HepG2 (cell line): ENCODE measurements around the gene ENTREP3. TPM values are rescaled to one million over a fixed set of nuclear protein-coding genes. Genes with fewer than 3 reads are reported as not detected.
A peak's percentile ranks its signal among the peaks of the same experiment; 100 is the strongest.

Experiments
- ATAC-seq: fragments of 200-7000 bp; cut with Tn5 transposase; 3 replicates; pipeline ENCODE4 v1.9.1; 2020; ENCODE audit warnings: mild to moderate bottlenecking, moderate library complexity
- BruUV-seq: library from RNA; stranded (reverse); fragments of 400-500 nt; replicated peaks from 2 replicates; lab custom pipeline; 2021; lab: Mats Ljungman, UMichigan
- CTCF ChIA-PET: fragments of 300-600 bp; formaldehyde crosslinking; extraction: SDS; loops from one replicate; lab custom pipeline; 2021; ENCODE audit warnings: low total read pairs, inconsistent platforms, low intra/inter-chr PET ratio; lab: Yijun Ruan, JAX
- POLR2A ChIA-PET: fragments of 350-600 bp; sonication (Branson Sonifier 250); formaldehyde crosslinking; loops from one replicate; lab custom pipeline; 2020; ENCODE audit warnings: antibody characterized with exemption, inconsistent platforms; lab: Yijun Ruan, JAX
- DNase-seq: peaks from one replicate; pipeline ENCODE4 v3.0.0-alpha.2; 2015; ENCODE audit warnings: low spot score
- FAIRE-seq: peaks from 3 replicates; lab custom pipeline; 2011; peaks lifted over from hg19 to GRCh38; lab: Jason Lieb, UNC
- H2AFZ ChIP-seq: one replicate; pipeline ENCODE4 v1.6.1; 2011; ENCODE audit warnings: low read length, inconsistent platforms
- H3K27ac ChIP-seq: fragments of 300-600 bp; 3 replicates; pipeline ENCODE4 v1.8.0; 2011; ENCODE audit warnings: mixed run types, mild to moderate bottlenecking, mixed read lengths, low read length, inconsistent platforms; ENCODE audit not compliant: insufficient read depth; ENCODE audit errors: extremely low read length
- H3K27me3 ChIP-seq, 2 experiments: fragments of 200-600 bp in 1 of 2; 2 replicates in 1 of 2; 3 replicates in 1 of 2; pipeline versions ENCODE4 v1.6.0 to v1.8.0; 2011; ENCODE audit warnings: low read length in 2 of 2, mild to moderate bottlenecking in 2 of 2, moderate library complexity in 2 of 2, inconsistent platforms in 1 of 2; ENCODE audit not compliant: insufficient read depth in 2 of 2, control insufficient read depth in 1 of 2
- H3K36me3 ChIP-seq, 2 experiments: fragments of 200-600 bp in 1 of 2; replicated peaks in 1 of 2; 2 replicates in 1 of 2; 3 replicates in 1 of 2; pipeline versions ENCODE4 v1.5.1 to v1.8.0; 2011; ENCODE audit warnings: low read length in 2 of 2, inconsistent platforms in 1 of 2; ENCODE audit not compliant: insufficient read depth in 2 of 2, control insufficient read depth in 1 of 2
- H3K4me1 ChIP-seq: 2 replicates; pipeline ENCODE4 v1.5.1; 2012; ENCODE audit warnings: low read length, inconsistent platforms; ENCODE audit not compliant: insufficient read depth
- H3K4me2 ChIP-seq: 2 replicates; pipeline ENCODE4 v1.6.0; 2011; ENCODE audit warnings: low read depth, low read length, inconsistent platforms
- H3K4me3 ChIP-seq, 3 experiments: fragments of 200-600 bp in 1 of 3; sonication (generic), shearing (Covaris generic) in 1 of 3; replicated peaks in 1 of 3; 2 replicates each; pipeline ENCODE4 v1.5.1; 2011 to 2016; ENCODE audit warnings: low read length in 3 of 3, inconsistent platforms in 2 of 3, low read depth in 2 of 3, mild to moderate bottlenecking in 2 of 3, control low read depth in 1 of 3, mixed read lengths in 1 of 3; ENCODE audit not compliant: insufficient read depth in 1 of 3
- H3K79me2 ChIP-seq: one replicate; pipeline ENCODE4 v1.6.1; 2011; ENCODE audit warnings: low read length, inconsistent platforms; ENCODE audit not compliant: insufficient read depth
- H3K9ac ChIP-seq: 2 replicates; pipeline ENCODE4 v1.6.0; 2011; ENCODE audit warnings: mild to moderate bottlenecking, low read depth, low read length, inconsistent platforms; ENCODE audit not compliant: insufficient read depth
- H3K9me3 ChIP-seq: 2 replicates; pipeline ENCODE4 v1.5.1; 2012; ENCODE audit warnings: mild to moderate bottlenecking, low read length
- H4K20me1 ChIP-seq: 2 replicates; pipeline ENCODE4 v1.6.0; 2011; ENCODE audit warnings: inconsistent platforms, mild to moderate bottlenecking, low read length, moderate library complexity; ENCODE audit not compliant: insufficient read depth
- BCLAF1 ChIP-seq: fragments of 450-650 bp; IDR thresholded peaks from 2 replicates; pipeline ENCODE4 v1.6.1; 2017; ENCODE audit warnings: mild to moderate bottlenecking
- FOXK1 ChIP-seq: sonication (generic); formaldehyde crosslinking; IDR thresholded peaks from 2 replicates; pipeline ENCODE4 v1.4.0; 2020; ENCODE audit warnings: low read depth, missing genetic modification reagents, borderline replicate concordance
- IRF1 ChIP-seq: sonication (generic); formaldehyde crosslinking; IDR thresholded peaks from 2 replicates; pipeline ENCODE4 v1.4.0; 2020; ENCODE audit warnings: low read depth, mild to moderate bottlenecking, missing genetic modification reagents
- MAFG ChIP-seq: sonication (generic); formaldehyde crosslinking; IDR thresholded peaks from 2 replicates; pipeline ENCODE4 v1.5.1; 2020; ENCODE audit warnings: mild to moderate bottlenecking, missing genetic modification reagents
- MAX ChIP-seq: IDR thresholded peaks from 2 replicates; pipeline ENCODE4 v1.6.1; 2012; ENCODE audit warnings: inconsistent platforms
- NRL ChIP-seq: sonication (generic); formaldehyde crosslinking; IDR thresholded peaks from 2 replicates; pipeline ENCODE4 v1.5.0; 2020; ENCODE audit warnings: missing genetic modification reagents, mild to moderate bottlenecking, moderate library complexity, borderline replicate concordance
- PITX1 ChIP-seq: sonication (generic); formaldehyde crosslinking; IDR thresholded peaks from 2 replicates; pipeline ENCODE4 v1.5.1; 2020; ENCODE audit warnings: mild to moderate bottlenecking, missing genetic modification reagents
- POGZ ChIP-seq: sonication (generic); formaldehyde crosslinking; IDR thresholded peaks from 2 replicates; pipeline ENCODE4 v1.4.0; 2020; ENCODE audit warnings: mild to moderate bottlenecking, missing genetic modification reagents
- SMARCC2 ChIP-seq: fragments of 450-650 bp; IDR thresholded peaks from 2 replicates; pipeline ENCODE4 v1.6.1; 2017; ENCODE audit warnings: antibody characterized with exemption, mild to moderate bottlenecking
- TCF7L2 ChIP-seq: IDR thresholded peaks from 2 replicates; pipeline ENCODE4 v1.6.1; 2011; ENCODE audit warnings: mild to moderate bottlenecking, low read depth, low read length, moderate library complexity
- TERF1 ChIP-seq: sonication (generic); formaldehyde crosslinking; IDR thresholded peaks from 2 replicates; pipeline ENCODE4 v1.8.0; 2022; ENCODE audit warnings: mild to moderate bottlenecking, missing genetic modification reagents, moderate library complexity
- ZMYM2 ChIP-seq: sonication (generic); formaldehyde crosslinking; IDR thresholded peaks from 2 replicates; pipeline ENCODE4 v1.8.0; 2022; ENCODE audit warnings: mild to moderate bottlenecking, missing genetic modification reagents
- ZNF225 ChIP-seq: sonication (generic); formaldehyde crosslinking; IDR thresholded peaks from 2 replicates; pipeline ENCODE4 v1.4.0; 2020; ENCODE audit warnings: mild to moderate bottlenecking, missing genetic modification reagents
- ZNF572 ChIP-seq: sonication (generic); formaldehyde crosslinking; IDR thresholded peaks from 2 replicates; pipeline ENCODE4 v1.5.1; 2020; ENCODE audit warnings: mild to moderate bottlenecking, missing genetic modification reagents
- ZNF768 ChIP-seq: sonication (generic); formaldehyde crosslinking; IDR thresholded peaks from 2 replicates; pipeline ENCODE4 v1.4.0; 2020; ENCODE audit warnings: missing genetic modification reagents
- ZNF891 ChIP-seq: sonication (generic); formaldehyde crosslinking; IDR thresholded peaks from 2 replicates; pipeline ENCODE4 v1.5.0; 2020; ENCODE audit warnings: mild to moderate bottlenecking, missing genetic modification reagents
- WGBS: methylation state at CpG from one replicate; pipeline ENCODE4 v1.1.6; 2017; ENCODE audit warnings: low lambda C conversion rate; 5-methylcytosine and 5-hydroxymethylcytosine counted together
- in situ Hi-C: cut with HindIII; loops from 2 replicates; pipeline ENCODE4 v1.10.0; 2017; ENCODE audit warnings: low pct_unique_long_range_greater_than_20kb; ENCODE audit not compliant: extremely low pct_ligation_motif_present
- intact Hi-C: fragments of 100-400 bp; cut with micrococcal nuclease; formaldehyde crosslinking; loops from one replicate; pipeline ENCODE4 v1.10.0; 2022; ENCODE audit not compliant: unreplicated experiment
- polyA plus RNA-seq, 8 experiments: library from polyadenylated mRNA; depleted of rRNA in 3 of 8; stranded (reverse) in 7 of 8; unstranded in 1 of 8; fragments of >200 nt; fragmentation: Illumina TruSeq in 4 of 8; extraction: Trizol in 4 of 8; gene quantifications; 2 replicates each; pipeline versions ENCODE4 v1.2.1 to v1.2.3, GENCODE V29; 2011 to 2016; ENCODE audit warnings: low read depth in 4 of 8, missing spikeins in 1 of 8, mixed read lengths in 1 of 8; ENCODE audit not compliant: insufficient read depth in 1 of 8
- total RNA-seq, 5 experiments: library from RNA; depleted of rRNA; stranded (reverse); fragments of >200 nt; fragmentation: Illumina TruSeq; extraction: Trizol; gene quantifications; 2 replicates each; pipeline ENCODE4 v1.2.3, GENCODE V29; 2016; ENCODE audit warnings: low read depth in 1 of 5

The ENTREP3 gene
- total and polyA plus RNA-seq, 2 of the 13 experiments (the other 11 are each of a cell fraction or from before 2014, with no cell fraction given): 4.1 to 9.9 TPM

GRCh38 chr1:155250633-155251449 is 4.4 kb downstream of the ENTREP3 start:
- Histone ChIP-seq H3K27ac (peak overlapping the region; percentile 71), H3K27me3 (no peaks in the 10 kb centered on the region), H3K9ac (peak overlapping the region; percentile 26; the same call in 1 of the 2 replicates), H3K4me2 (peak overlapping the region; percentile 68), H3K4me1 (peaks cover 44% of the 10 kb centered on the region), H3K4me3 (peak overlapping the region in 1 of 3 experiments; percentile 41; a peak in 2 of 6 replicates), H3K79me2 (peaks cover 8% of the 10 kb centered on the region), H3K36me3 (peaks cover 1 to 9% of the 10 kb centered on the region in 2 experiments; a peak in 2 of 5 replicates), H2AFZ (no peak overlapping the region), H4K20me1 (no peaks in the 10 kb centered on the region), H3K9me3 (no peaks in the 10 kb centered on the region)
- DNase-seq (peak; percentile 90), ATAC-seq (peak; percentile 87), FAIRE-seq (peak; percentile 93)
- in situ Hi-C loops: loop anchor here (10.0 kb wide), 1 partner anchor 54 kb away; the partner anchor contains the start of genes FDPS and PKLR
- WGBS: 1% methylated on average over 7 of the region's 23 CpGs
- no TSS peak for BruUV-seq
- CTCF ChIA-PET: interaction anchor here (0.8 to 4.0 kb wide), 8 partner anchors 9 to 341 kb away, joined by 3 to 71 read pairs (median 6); partner anchors contain the start of genes CLK2 and FDPS
- POLR2A ChIA-PET: interaction anchor here (0.6 to 3.0 kb wide), 15 partner anchors 9 to 312 kb away, joined by 3 to 24 read pairs (median 6); partner anchors contain the start of genes ASH1L, CLK2, FDPS and SCAMP3
- intact Hi-C loops: loop anchor here (1.0 to 2.0 kb wide), 4 partner anchors 44 to 340 kb away; partner anchors contain the start of gene THBS3
- TF ChIP-seq NRL (CRISPR knock-in tag): no peak
- TF ChIP-seq MAX: peak; percentile 28; the same call in 1 of the 2 replicates
- no peak for TF ChIP-seq ZNF891 (CRISPR knock-in tag)
- TF ChIP-seq ZNF225 (CRISPR knock-in tag): no peak
- TF ChIP-seq TCF7L2: no peak
- no peak for TF ChIP-seq TERF1 (CRISPR knock-in tag)
- peak; percentile 16; the same call in 1 of the 2 replicates for TF ChIP-seq POGZ (CRISPR knock-in tag)
- TF ChIP-seq SMARCC2: no peak
- no peak for TF ChIP-seq MAFG
- TF ChIP-seq ZNF768: peak; percentile 58; the same call in 1 of the 2 replicates
- TF ChIP-seq ZNF572 (CRISPR knock-in tag): no peak; the same call in 1 of the 2 replicates
- TF ChIP-seq BCLAF1: no peak
- no peak for TF ChIP-seq IRF1 (CRISPR knock-in tag)
- TF ChIP-seq PITX1: peak; percentile 56; the same call in 1 of the 2 replicates
- TF ChIP-seq FOXK1 (CRISPR knock-in tag): no peak
- TF ChIP-seq ZMYM2: no peak
